Caki2 (cell line): Measurements from ENCODE around the gene NUP214. TPM values are rescaled to one million over a fixed set of nuclear protein-coding genes. Genes with fewer than 3 reads are reported as not detected.

Source experiments
- DNase-seq: peaks from one replicate; pipeline ENCODE4 v3.0.0-alpha.2; 2015; ENCODE audit warnings: low read depth
- in situ Hi-C: cut with HindIII; loops from 2 replicates; pipeline ENCODE4 v1.10.0; 2016; ENCODE audit warnings: low sequenced_read_pairs, low pct_unique_long_range_greater_than_20kb, mixed read lengths
- total RNA-seq: library from RNA; depleted of rRNA; stranded (reverse); fragments of >200 nt; shearing (Covaris generic); gene quantifications from 2 replicates; pipeline ENCODE4 v1.2.3, GENCODE V29; 2014; ENCODE audit warnings: low replicate concordance; rRNA removed

The NUP214 gene
- total RNA-seq, 1 experiment from 2014 or later: 5.2 TPM

- in situ Hi-C loops: no loop called here
- DNase-seq: no peak
Measured at GRCh38 chr9:131276891-131277286, 151.5 kb downstream of the NUP214 start.

- no peak for DNase-seq
- in situ Hi-C loops: no loop called here
Measured at GRCh38 chr9:131277287-131277909, 152.0 kb downstream of the NUP214 start.

GRCh38 chr9:131277910-131278701 is 152.7 kb downstream of the NUP214 start:
- DNase-seq: peak; percentile 55
- in situ Hi-C loops: no loop called here

GRCh38 chr9:131278702-131279111 is 153.3 kb downstream of the NUP214 start:
- in situ Hi-C loops: no loop called here
- DNase-seq: no peak

GRCh38 chr9:131279196-131279862 is 153.9 kb downstream of the NUP214 start:
- in situ Hi-C loops: no loop called here
- no peak for DNase-seq

GRCh38 chr9:131279863-131280570 is 154.6 kb downstream of the NUP214 start:
- no peak for DNase-seq

GRCh38 chr9:131280660-131281059 is 155.3 kb downstream of the NUP214 start:
- DNase-seq: no peak
- in situ Hi-C loops: no loop called here

More at GRCh38 chr9:131279863-131280570, 154.6 kb downstream of the NUP214 start:
- in situ Hi-C loops: no loop called here

- in situ Hi-C loops: no loop called here
- DNase-seq: no peak
Measured at GRCh38 chr9:131281119-131281965, 156.0 kb downstream of the NUP214 start.

- in situ Hi-C loops: no loop called here
- no peak for DNase-seq
Measured at GRCh38 chr9:131282175-131282574, 156.8 kb downstream of the NUP214 start.

- in situ Hi-C loops: no loop called here
- no peak for DNase-seq
Measured at GRCh38 chr9:131282688-131283422, 157.5 kb downstream of the NUP214 start.

Other genes with a start within 250 kb of the NUP214 start
- not detected in 2 replicates for gene QRFP, start 228.8 kb upstream of the NUP214 start, total RNA-seq
- gene FIBCD1, start 186.3 kb upstream of the NUP214 start, total RNA-seq: 25.8 and 33.0 TPM in 2 replicates
- gene LAMC3, start 116.4 kb upstream of the NUP214 start, total RNA-seq: 9.6 and 15.2 TPM in 2 replicates
- gene AIF1L, start 29.1 kb upstream of the NUP214 start, total RNA-seq: 15.0 and 17.7 TPM in 2 replicates
- gene FAM78A, start 150.9 kb downstream of the NUP214 start, total RNA-seq: 0.17 TPM in 1 of 2 replicates, not detected in the other
- gene PLPP7, start 164.1 kb downstream of the NUP214 start, total RNA-seq: 1.7 TPM in 1 of 2 replicates, not detected in the other